Mammary epithelial cell (primary cell): ENCODE data around the gene ZEB2.

Source experiments
- CTCF ChIP-seq, 2 donors: IDR thresholded peaks in 1 of 2; conservative IDR thresholded peaks in 1 of 2; 2 replicates each; pipeline ENCODE4 v1.5.1; 2011 to 2012; ENCODE audit warnings: inconsistent platforms in 2 of 2, low read length in 2 of 2, mild to moderate bottlenecking in 2 of 2, control low read depth in 1 of 2, low read depth in 1 of 2; ENCODE audit not compliant: insufficient read depth in 1 of 2; ENCODE audit errors: extremely low read depth in 1 of 2
- EZH2 ChIP-seq: IDR thresholded peaks from 2 replicates; pipeline ENCODE4 v1.6.1; 2012; ENCODE audit warnings: low read length, inconsistent platforms, borderline replicate concordance

DNA sequence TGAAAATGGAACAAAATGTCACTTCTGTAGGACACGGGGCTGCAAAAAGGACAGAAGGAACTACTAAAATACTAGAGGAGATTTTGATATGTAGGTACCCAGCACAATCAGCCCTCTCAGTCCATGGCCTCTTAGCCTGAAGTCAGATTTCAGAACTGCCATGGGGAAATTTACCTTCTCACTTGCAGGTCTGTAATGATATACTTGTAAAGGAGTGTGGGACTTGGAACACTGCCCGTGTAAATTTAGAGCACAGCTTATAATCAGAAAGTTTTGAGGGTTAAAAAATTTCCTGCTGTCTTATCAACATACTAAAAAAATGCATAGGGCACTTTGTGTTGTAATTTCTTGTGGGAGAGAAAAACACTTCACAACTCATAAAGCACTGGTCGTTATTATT is 60.6 kb downstream of the ZEB2 start:
- no peak for TF ChIP-seq CTCF (conservative IDR thresholded peaks at IDR 0.05 in 1 of 2, IDR thresholded peaks at IDR 0.05 in 1 of 2; ENCODE audit: extremely low read depth in 1 of 2, insufficient read depth in 1 of 2, low read depth in 1 of 2, low read length in 2 of 2)
- TF ChIP-seq EZH2: no peak
